Small intestine (tissue), 7 donors: ENCODE data around the gene EIF4E1B. TPM values are rescaled to one million over a fixed set of nuclear protein-coding genes. Genes with fewer than 3 reads are reported as not detected.

Experiments used
- DNase-seq, 2 donors: peaks; one replicate each; pipeline versions ENCODE4 v3.0.0 to v3.0.0-alpha.2; 2013
- FAIRE-seq: peaks from 2 replicates; lab custom pipeline; 2012; peaks lifted over from hg19 to GRCh38; lab: Jason Lieb, UNC
- H3K27ac ChIP-seq, 3 donors: one replicate each; pipeline ENCODE4 v1.5.1; 2013; ENCODE audit warnings: low read length in 2 of 3, mild to moderate bottlenecking in 2 of 3, control low read depth in 1 of 3, inconsistent platforms in 1 of 3, low read depth in 1 of 3, moderate library complexity in 1 of 3
- H3K27me3 ChIP-seq, 3 donors: one replicate each; pipeline ENCODE4 v1.6.1; 2013; ENCODE audit warnings: low read length in 3 of 3, inconsistent platforms in 1 of 3; ENCODE audit not compliant: control insufficient read depth in 3 of 3, insufficient read depth in 3 of 3
- H3K36me3 ChIP-seq, 3 donors: one replicate each; pipeline ENCODE4 v1.6.1; 2013; ENCODE audit warnings: low read length in 3 of 3, inconsistent platforms in 1 of 3, low read depth in 1 of 3, mild to moderate bottlenecking in 1 of 3, moderate library complexity in 1 of 3; ENCODE audit not compliant: control insufficient read depth in 3 of 3, insufficient read depth in 2 of 3
- H3K4me1 ChIP-seq, 3 donors: one replicate each; pipeline ENCODE4 v1.6.1; 2013; ENCODE audit warnings: low read length in 2 of 3, inconsistent platforms in 1 of 3, low read depth in 1 of 3, mild to moderate bottlenecking in 1 of 3, moderate library complexity in 1 of 3; ENCODE audit not compliant: control insufficient read depth in 3 of 3, insufficient read depth in 2 of 3
- H3K4me3 ChIP-seq, 3 donors: one replicate each; pipeline ENCODE4 v1.5.1; 2013; ENCODE audit warnings: low read length in 3 of 3, control low read depth in 1 of 3, inconsistent platforms in 1 of 3, low read depth in 1 of 3, mild to moderate bottlenecking in 1 of 3, moderate library complexity in 1 of 3
- H3K9me3 ChIP-seq, 2 donors: one replicate each; pipeline ENCODE4 v1.6.1; 2013; ENCODE audit warnings: low read depth in 1 of 2, low read length in 1 of 2; ENCODE audit not compliant: control insufficient read depth in 2 of 2, insufficient read depth in 1 of 2
- WGBS, 3 donors: extraction: QIAGEN DNeasy Blood & Tissue Kit; methylation state at CpG; one replicate each; pipeline ENCODE4 v1.1.7; 2013; 5-methylcytosine and 5-hydroxymethylcytosine counted together
- polyA plus RNA-seq, 4 donors: library from polyadenylated mRNA; stranded (reverse) in 3 of 4; unstranded in 1 of 4; fragments of 200-250 nt in 3 of 4; fragments of 120-200 nt in 1 of 4; gene quantifications; one replicate each; pipeline versions ENCODE4 v1.2.1 to v1.2.3, GENCODE V29; 2013
- donor health status: healthy with polysubstance abuse.
- donor health status: control.
- donor health status: control.
- donor health status: Bipolar disorder and iron deficiency.
- donor health status: healthy.

The EIF4E1B gene
- polyA plus RNA-seq, 4 donors: 0.22 TPM; not detected in 3

GRCh38 chr5:176661676-176662075, 31.2 kb downstream of the EIF4E1B start:
- FAIRE-seq (no peak), DNase-seq (no peak)
- Histone ChIP-seq H3K9me3 (no peaks in the 10 kb centered on the region), H3K27me3 (peaks cover 0 to 14% (median 14%) of the 10 kb centered on the region in 3 donors), H3K36me3 (peaks cover 0 to 13% (median 0%) of the 10 kb centered on the region in 3 donors), H3K4me3 (no peak overlapping the region), H3K4me1 (peaks cover 5 to 7% (median 5%) of the 10 kb centered on the region in 3 donors), H3K27ac (no peak overlapping the region)
- 80 to 86% (median 82%) methylated on average over 10 of the region's 10 CpGs for WGBS, 3 donors

- no peak for FAIRE-seq
- Histone ChIP-seq H3K36me3 (peaks cover 0 to 3% (median 0%) of the 10 kb centered on the region in 3 donors), H3K27ac (no peak overlapping the region), H3K4me3 (no peak overlapping the region), H3K27me3 (peaks cover 0 to 14% (median 14%) of the 10 kb centered on the region in 3 donors), H3K9me3 (no peaks in the 10 kb centered on the region), H3K4me1 (peaks cover 5 to 7% (median 5%) of the 10 kb centered on the region in 3 donors)
- 84 to 88% (median 88%) methylated on average over 19 to 21 of the region's 21 CpGs for WGBS, 3 donors
- DNase-seq: peak in 1 of 2 donors; percentile 1
These were observed 32.2 kb downstream of the EIF4E1B start for GRCh38 chr5:176662371-176663333.

GRCh38 chr5:176663566-176663965, 33.1 kb downstream of the EIF4E1B start:
- Histone ChIP-seq H3K27ac (no peak overlapping the region), H3K27me3 (peaks cover 0 to 17% (median 14%) of the 10 kb centered on the region in 3 donors), H3K36me3 (no peaks in the 10 kb centered on the region), H3K9me3 (no peaks in the 10 kb centered on the region), H3K4me1 (peaks cover 1 to 5% (median 2%) of the 10 kb centered on the region in 3 donors), H3K4me3 (no peak overlapping the region)
- WGBS, 3 donors: 78 to 83% (median 80%) methylated on average over 10 of the region's 10 CpGs
- DNase-seq (no peak), FAIRE-seq (no peak)

- Histone ChIP-seq H3K27ac (no peak overlapping the region), H3K9me3 (no peaks in the 10 kb centered on the region), H3K4me1 (no peaks in the 10 kb centered on the region), H3K36me3 (no peaks in the 10 kb centered on the region), H3K27me3 (peaks cover 0 to 17% (median 14%) of the 10 kb centered on the region in 3 donors), H3K4me3 (no peak overlapping the region)
- DNase-seq (no peak), FAIRE-seq (no peak)
- 35 to 55% (median 41%) methylated on average over 5 to 6 of the region's 6 CpGs for WGBS, 3 donors
These were observed 34.0 kb downstream of the EIF4E1B start for GRCh38 chr5:176664479-176664878.

- DNase-seq (no peak), FAIRE-seq (no peak)
- no peak overlapping the region for H3K4me3 ChIP-seq
- no peaks in the 10 kb centered on the region for H3K9me3 ChIP-seq
- H3K27me3 ChIP-seq: peaks cover 0 to 17% (median 14%) of the 10 kb centered on the region in 3 donors
- H3K36me3 ChIP-seq: no peaks in the 10 kb centered on the region
- no peaks in the 10 kb centered on the region for H3K4me1 ChIP-seq
- H3K27ac ChIP-seq: no peak overlapping the region
- 29 to 59% (median 57%) methylated on average over 17 to 19 of the region's 19 CpGs for WGBS, 3 donors
These were observed 34.4 kb downstream of the EIF4E1B start for GRCh38 chr5:176664886-176665285.

- FAIRE-seq (no peak), DNase-seq (no peak)
- H3K9me3 ChIP-seq: no peaks in the 10 kb centered on the region
- H3K27ac ChIP-seq: no peak overlapping the region
- H3K27me3 ChIP-seq: peaks cover 0 to 17% (median 16%) of the 10 kb centered on the region in 3 donors
- 78 to 84% (median 81%) methylated on average over 6 of the region's 6 CpGs for WGBS, 3 donors
- no peaks in the 10 kb centered on the region for H3K4me1 ChIP-seq
- H3K36me3 ChIP-seq: no peaks in the 10 kb centered on the region
- no peak overlapping the region for H3K4me3 ChIP-seq
These were observed 35.0 kb downstream of the EIF4E1B start for GRCh38 chr5:176665517-176665916.

- peaks cover 0 to 18% (median 17%) of the 10 kb centered on the region in 3 donors for H3K27me3 ChIP-seq
- no peak overlapping the region for H3K27ac ChIP-seq
- DNase-seq (no peak), FAIRE-seq (no peak)
- 57 to 75% (median 70%) methylated on average over 7 of the region's 7 CpGs for WGBS, 3 donors
- no peaks in the 10 kb centered on the region for H3K36me3 ChIP-seq
- H3K9me3 ChIP-seq: no peaks in the 10 kb centered on the region
- peaks cover 0 to 2% (median 0%) of the 10 kb centered on the region in 3 donors for H3K4me1 ChIP-seq
- no peak overlapping the region for H3K4me3 ChIP-seq
These were observed 37.2 kb downstream of the EIF4E1B start for GRCh38 chr5:176667637-176668036.

GRCh38 chr5:176670449-176670848, 40.0 kb downstream of the EIF4E1B start:
- peaks cover 0 to 6% (median 4%) of the 10 kb centered on the region in 3 donors for H3K27me3 ChIP-seq
- FAIRE-seq (no peak), DNase-seq (no peak)
- no peak overlapping the region for H3K27ac ChIP-seq
- H3K4me1 ChIP-seq: peaks cover 0 to 2% (median 0%) of the 10 kb centered on the region in 3 donors
- 79 to 89% (median 83%) methylated on average over 8 of the region's 8 CpGs for WGBS, 3 donors
- H3K4me3 ChIP-seq: no peak overlapping the region
- no peaks in the 10 kb centered on the region for H3K36me3 ChIP-seq
- no peaks in the 10 kb centered on the region for H3K9me3 ChIP-seq
